CD4-positive, alpha-beta T cell treated with Interleukin-2 at 100 ng/mL for 4 hours (primary cell): ENCODE data around the gene ASAH2B.

Experiments used
- DNase-seq: peaks from one replicate; pipeline ENCODE4 v3.0.0-alpha.2; 2020; ENCODE audit warnings: low spot score

Gene ASAH2B

DNA sequence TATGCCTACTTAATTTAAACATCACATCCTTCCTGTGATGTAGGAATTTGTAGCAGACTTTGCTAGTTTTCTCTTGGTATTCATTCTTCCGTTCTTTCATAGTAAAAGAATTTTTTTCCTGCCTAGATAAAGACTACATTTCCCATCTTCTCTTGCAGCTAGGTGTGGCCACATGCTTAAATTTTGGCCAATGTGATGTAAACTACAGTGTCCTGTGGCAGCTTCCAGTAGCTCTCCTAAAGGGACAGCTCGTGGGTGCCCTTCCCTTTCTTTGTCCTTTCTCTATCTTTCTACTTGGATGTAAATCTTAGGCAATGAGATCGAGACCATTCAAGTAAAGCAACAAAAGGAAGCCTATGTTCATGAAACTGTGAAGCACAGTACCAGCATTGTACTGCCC, 58.6 kb downstream of the ASAH2B start:
- no peak for DNase-seq

DNA sequence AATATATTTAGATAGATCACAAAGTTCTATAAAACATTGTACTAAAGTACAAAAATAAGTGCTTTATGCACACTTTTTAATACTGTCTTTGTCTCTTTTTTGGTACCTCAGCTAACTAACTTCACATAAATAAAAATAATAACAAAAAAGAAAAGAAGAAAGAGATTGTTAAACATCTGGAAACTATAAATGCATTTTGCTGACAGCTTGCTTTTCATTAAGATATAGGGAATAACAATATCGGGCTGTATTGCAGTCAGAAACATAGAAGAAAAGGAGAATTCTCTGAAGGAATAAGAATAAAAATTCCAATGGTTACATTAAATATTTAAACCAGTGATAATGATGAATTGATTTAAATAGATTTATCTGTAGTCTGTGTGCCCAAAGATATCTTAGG, 59.9 kb downstream of the ASAH2B start:
- no peak for DNase-seq

DNA sequence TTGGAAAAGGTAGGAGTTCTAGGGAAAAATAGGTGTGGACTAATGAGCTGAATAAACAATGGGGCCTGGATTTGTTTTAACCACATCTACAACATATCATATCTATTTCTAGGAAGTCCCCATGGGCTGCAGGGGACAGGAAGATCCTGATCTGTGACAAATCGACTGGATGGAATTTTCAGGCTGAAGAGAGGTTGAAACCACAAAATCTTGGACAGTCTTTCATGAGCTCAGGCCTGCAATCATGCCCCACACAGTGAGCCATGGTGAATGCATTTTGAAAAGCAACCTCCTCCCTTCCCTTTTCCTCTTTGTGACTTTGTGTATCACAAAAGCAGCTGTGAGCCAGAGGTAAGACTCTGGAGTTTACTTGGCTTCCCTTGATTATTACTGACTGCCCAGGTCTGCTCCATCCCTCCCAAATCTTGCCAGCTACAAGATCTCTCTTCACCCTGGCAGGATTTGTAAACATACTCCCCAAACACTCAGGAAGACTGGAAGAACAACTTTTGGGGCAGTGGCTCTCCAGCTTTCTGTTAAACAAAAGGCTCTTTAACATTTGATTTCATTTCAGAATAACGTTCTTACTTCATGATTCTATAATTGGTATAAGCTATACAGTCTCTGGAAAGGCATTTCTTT, 66.4 kb downstream of the ASAH2B start:
- no peak for DNase-seq

DNA sequence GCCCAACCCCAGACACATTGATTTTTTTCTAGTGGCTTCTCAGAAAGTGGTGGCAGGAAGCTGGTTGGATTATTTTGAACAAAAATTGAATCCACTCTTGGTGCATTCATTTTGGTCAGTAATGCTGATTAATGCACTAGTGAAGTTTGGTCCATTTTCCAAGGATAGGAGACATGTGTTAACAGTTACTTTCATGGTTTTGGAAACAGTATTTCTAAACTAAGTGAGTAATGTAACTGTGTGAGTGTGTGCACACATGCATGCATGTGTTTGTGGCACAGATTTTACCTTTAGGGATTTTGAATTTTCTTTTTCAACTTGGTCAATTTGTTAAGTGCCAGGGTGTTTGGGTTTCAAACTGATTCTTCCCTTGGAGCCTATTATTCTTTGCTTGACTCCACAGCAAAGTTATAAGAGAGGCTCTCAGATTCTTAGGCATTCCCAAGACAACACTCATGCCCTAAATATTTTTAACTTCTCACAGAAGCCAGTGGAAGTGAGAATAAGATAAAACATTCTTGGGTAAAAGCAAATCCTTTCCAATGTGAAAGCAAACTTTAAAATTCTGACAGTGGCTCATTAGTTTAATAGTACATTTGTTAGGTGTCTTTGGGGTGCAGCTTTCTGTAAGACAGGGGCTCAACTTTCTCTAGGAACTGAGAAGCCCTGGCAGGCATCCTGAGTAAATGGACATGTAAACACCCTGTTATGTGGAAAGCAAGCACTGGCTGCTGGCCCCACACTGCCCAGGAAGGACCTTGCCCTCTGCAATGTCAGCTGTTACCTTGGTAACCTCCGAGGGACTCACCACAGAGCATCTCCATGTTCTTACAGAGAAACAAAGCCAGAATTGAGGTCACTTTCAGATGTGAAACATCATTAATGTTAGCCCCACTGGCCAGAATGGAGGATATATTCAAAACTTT, 68.4 kb downstream of the ASAH2B start:
- DNase-seq = no peak
